Colon (tissue), 2 donors: ENCODE results near the gene HNRNPF.
"Not testable (repeated sequence)": the region's sequence is repeated elsewhere in the genome, so short reads cannot be mapped to it uniquely, and the experiment has no call there.

Source experiments
- FAIRE-seq: peaks from 2 replicates; lab custom pipeline; 2012; peaks lifted over from hg19 to GRCh38; lab: Jason Lieb, UNC
- donor health status: control.
- donor health status: control.

Gene HNRNPF

DNA sequence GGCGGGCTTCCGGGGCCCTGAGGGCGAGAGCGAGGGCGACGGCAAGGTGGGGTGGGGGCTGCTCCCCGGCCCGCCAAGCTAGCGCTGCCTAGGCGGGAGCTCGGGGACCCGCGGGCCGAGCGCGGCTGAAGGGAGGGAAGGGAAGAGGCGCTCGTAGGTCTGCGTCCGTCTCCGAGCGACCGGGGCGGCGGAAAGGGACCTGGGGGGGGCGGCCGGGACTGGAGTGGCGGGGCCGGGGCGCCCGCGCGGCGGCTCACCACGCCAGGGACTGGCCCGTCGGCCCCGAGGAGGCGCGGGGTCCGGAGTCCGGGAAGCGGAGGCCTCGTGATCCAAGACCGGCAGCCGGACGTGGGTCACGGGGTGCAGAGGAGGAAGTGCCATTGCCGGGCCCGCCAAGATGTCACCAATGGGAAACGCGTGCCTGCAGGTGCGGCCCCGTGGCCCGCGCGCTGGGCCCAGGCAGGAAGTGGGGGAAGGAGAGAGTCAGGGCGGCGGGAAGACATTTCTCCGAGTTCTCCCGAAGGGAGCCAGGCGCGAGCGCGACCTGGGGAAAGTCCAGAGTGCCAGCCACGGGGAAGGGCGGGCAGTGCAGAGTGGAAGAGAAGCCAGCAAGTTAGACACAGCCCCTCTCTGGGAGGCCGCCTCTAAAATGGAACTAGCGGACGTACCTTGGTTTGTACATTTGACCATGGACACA is 11.9 kb downstream of the HNRNPF start:
- no peak for FAIRE-seq

GRCh38 chr10:43396061-43396927 is 12.7 kb downstream of the HNRNPF start:
- no peak for FAIRE-seq

GRCh38 chr10:43395571-43396060 is 13.4 kb downstream of the HNRNPF start:
- FAIRE-seq: no peak

GRCh38 chr10:43394868-43395267 is 14.1 kb downstream of the HNRNPF start:
- no peak for FAIRE-seq

DNA sequence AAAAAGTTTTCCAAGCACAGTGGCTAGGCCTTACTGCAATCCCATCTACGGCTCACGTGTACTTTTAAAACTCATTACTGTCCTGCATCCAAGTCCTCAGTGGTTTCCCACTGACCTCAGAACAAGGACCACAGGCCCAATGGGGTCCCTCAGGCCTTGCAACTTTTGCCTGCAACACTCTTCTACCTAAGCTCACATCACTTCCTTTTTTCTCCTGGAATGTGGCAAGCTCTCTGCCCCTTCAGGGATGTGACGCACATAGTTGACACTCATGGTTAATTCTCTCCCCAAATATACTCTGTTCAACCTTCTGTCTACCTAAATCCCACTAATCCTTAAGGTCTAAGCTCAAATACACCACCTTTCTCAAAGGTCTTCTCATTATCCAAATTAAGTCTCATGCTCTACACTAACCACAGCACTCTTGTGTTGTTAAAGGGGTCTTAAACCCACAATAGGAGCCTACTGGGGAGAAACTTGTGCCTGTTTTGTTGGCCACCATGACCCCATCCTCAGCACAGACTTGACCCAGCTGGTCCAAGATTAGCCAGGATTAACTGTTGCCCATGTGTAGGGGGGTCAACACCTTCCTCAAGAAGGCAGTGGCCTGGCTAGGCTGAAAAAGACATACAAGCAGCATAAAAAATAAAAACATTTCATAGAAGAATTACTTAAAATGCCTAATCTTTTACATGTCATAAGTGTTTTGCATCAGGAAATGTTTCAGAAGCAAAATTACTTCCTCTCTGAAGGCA is 15.2 kb downstream of the HNRNPF start:
- no peak for FAIRE-seq

GRCh38 chr10:43393186-43393585 is 15.8 kb downstream of the HNRNPF start:
- not testable (repeated sequence) for FAIRE-seq

- no peak for FAIRE-seq
Observed at GRCh38 chr10:43392748-43393147, 16.2 kb downstream of the HNRNPF start.

DNA sequence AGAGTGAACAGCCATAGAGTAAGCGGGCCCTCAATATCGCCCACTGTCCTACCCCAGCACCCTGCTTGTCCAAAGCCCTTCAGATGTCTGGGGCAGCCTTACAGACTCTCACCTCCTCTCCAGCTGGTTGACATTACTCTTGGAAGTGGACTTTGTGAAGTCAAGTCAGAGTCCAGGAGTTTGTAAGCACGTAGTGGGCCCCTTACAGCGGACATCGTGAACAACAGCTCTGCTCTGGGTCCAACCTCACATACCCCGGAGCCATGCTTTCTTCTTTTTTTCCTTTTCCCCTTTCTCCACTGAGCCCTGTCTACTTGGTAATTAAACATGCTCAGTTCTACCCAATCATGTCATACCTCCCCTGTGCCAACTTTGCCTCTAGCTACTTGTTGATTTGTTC is 17.5 kb downstream of the HNRNPF start:
- no peak for FAIRE-seq

- FAIRE-seq: no peak
Observed at GRCh38 chr10:43390759-43391158, 18.2 kb downstream of the HNRNPF start.

GRCh38 chr10:43390333-43390732 is 18.7 kb downstream of the HNRNPF start:
- FAIRE-seq: no peak

- no peak for FAIRE-seq
Observed at GRCh38 chr10:43389867-43390266, 19.1 kb downstream of the HNRNPF start.

GRCh38 chr10:43387678-43388032 is 21.3 kb downstream of the HNRNPF start:
- FAIRE-seq: no peak

DNA sequence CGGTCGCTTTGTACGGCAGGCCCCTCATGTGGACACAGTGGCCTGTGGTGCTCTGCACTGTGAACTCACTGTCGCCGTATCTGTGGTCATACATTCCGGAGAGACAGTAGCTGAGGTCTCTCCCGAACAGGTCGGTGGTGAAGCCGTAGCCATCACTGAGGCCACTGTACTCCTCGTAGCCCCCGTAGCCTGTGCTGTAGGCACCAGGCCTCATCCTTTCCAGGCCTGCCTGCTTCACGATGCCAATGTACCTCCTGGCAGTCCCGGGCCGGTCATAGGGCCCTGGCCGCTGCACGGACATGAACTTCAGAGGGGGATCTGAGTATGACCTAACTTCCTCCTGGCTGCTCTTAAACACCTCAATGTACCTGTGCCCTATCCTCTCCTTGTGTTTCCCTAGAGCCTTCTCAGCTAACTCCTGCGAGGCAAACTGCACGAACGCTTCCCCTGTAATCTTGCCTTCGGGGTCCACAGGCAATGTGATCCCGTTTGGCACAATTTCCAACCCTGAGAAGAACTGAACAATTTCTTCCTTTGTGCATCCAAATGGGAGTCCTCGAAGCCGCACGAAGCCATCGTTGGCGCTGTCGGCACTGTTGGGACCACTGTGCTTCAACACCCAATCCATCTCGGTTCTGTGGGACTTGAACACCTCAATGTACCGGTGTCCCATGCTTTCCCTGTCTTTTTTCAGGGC is 21.9 kb downstream of the HNRNPF start:
- FAIRE-seq: no peak

GRCh38 chr10:43386549-43386948 is 22.4 kb downstream of the HNRNPF start:
- no peak for FAIRE-seq

DNA sequence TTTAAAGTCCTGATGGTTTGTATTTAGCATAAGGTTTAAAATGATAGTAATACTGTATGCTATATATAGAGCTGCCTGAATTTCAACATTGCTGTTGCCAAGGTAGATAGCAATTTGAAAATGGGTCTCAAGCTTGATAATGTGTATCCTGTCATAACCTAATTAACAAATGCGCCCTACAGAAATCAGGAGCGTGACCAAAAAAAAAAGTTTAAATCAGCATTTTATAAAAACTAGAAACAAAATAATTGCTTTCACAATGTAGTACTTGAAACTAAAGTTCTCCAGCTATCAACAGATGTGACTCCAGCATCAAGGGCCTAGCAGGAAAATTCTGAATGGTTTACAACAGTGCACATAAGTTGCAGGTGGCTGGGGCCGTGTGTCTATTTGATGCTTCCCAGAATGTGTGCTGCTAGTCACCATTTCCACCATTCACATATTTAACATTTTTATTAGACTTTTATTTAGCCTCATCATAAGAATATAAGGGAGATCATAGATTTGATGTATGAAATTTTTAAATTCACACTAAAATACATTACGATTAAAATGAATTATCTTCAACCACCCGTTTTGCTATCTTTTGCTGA is 23.5 kb downstream of the HNRNPF start:
- no peak for FAIRE-seq

DNA sequence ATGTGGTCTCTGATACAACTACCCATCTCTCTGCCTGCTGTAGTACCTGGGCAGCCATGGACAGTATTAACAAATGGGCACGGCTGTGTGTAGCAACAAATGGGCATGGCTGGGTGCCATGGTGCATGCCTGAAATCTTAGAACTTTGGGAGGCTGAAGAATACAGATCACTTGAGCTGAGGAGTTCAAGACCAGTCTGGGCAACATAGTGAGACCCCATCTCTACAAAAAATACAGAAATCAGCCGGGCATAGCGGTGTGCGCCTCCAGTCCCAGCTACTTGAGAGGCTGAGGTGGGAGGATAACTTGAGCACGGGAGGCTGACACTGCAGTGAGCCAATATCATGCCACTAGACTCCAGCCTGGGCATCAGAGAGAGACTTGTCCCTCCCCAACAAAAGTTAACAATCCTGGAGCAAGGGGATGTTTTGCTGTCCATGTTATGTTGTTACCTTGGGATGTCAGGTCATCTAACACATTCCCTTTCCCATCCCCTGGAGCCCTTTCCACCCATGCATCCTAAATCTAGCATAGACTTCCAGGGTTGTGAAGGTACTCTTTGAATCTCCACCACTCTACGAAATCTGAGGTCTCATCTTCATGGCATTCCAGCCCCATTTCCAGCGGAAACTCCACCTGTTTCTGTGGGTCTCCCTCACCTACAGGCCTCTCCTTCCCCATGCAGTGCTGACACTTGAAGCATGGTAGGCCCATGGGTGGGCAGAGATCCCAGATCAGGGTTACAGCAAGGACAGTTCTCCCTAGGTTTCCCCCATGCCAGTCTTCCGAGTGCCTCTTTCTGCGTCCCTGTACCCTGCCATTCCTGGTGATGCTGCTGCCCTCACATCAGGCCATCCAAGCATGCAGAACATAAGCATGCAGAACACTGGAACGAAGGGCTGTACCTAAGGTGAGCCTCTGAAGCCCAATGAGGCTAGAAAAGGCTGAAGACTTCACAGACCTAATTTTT is 24.4 kb downstream of the HNRNPF start:
- no peak for FAIRE-seq

- no peak for FAIRE-seq
Observed at GRCh38 chr10:43383204-43383971, 25.6 kb downstream of the HNRNPF start.

GRCh38 chr10:43380610-43381222 is 28.3 kb downstream of the HNRNPF start:
- no peak for FAIRE-seq

DNA sequence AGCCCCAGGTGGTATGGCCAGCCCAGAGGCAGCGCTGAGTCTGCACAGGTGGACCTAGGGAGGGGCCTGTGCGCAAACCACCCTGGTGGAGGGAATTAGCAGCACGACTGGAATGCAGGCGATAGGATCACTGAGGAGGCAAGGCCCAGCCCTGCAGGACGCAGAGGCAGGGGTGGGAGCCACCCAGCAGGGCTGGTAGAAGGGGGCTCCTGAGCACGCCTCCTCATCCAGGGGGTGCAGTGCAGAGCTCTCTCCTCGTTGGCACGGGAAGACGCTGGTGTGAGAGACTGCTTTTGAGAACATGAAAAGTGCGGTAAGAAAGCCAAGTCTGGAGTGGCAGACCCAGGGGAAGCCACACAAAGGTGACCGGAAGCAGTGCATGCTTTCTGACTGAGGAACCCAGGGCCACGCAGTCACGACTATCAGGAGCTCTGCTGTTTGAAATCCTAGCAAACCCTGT is 31.5 kb downstream of the HNRNPF start:
- FAIRE-seq: no peak
